GM21381 (cell line): ENCODE results near the gene TMEM108.

Source experiments
- ATAC-seq: cut with Tn5 transposase; IDR thresholded peaks from one replicate; pipeline ENCODE4 v1.9.1; 2021; ENCODE audit warnings: mild to moderate bottlenecking, moderate library complexity; ENCODE audit not compliant: unreplicated experiment

Gene TMEM108

DNA sequence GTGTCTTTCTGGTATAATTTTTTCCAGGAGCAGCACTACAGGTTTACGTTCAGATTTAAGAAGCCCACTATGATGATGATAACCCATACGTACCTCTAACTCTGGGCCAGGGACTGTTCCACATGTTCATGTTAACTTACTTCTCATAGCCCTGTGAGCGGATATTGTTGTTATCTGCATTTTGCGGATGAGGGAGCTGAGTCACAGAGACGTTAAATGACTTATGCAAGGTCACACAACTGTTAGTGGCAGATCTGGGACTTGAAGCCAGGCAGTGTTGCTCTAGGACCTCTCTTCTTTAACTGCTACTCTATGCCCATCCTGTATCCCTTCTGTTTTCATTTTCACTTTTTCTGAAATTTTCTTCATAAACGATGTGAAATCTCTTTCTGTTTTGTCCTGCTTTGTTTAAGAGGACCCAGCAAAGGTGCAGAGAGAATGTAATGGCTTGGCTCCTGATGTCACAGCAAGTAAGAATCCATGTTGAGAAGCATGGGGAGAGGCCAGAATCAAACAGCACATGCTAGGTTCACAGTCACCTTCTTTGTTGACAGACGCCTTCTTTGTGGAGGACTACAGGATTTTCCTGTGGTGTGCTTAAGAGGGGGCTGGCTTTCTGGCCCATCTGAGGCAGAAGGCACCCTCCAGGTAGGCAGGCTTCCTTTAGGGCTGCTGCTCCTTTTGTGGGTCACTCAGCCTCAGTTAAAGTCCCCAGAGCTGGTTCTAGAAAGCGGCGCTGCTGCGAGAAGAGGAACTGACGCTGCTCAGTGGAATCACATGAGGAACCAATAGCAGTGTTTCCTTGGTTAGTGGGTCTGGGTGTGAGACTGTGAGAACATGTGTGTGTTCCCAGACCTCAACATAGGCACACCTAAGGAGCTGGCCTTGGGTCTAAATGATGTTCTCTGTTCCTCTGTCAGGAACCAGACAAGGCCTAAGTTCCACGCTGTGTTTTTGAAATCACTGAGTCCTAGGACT lies 121.6 kb downstream of the TMEM108 start:
- peak; percentile 62 for ATAC-seq

- ATAC-seq = no peak
These were observed 123.5 kb downstream of the TMEM108 start for GRCh38 chr3:133161656-133162055.

- no peak for ATAC-seq
These were observed 124.1 kb downstream of the TMEM108 start for GRCh38 chr3:133162265-133162664.

DNA sequence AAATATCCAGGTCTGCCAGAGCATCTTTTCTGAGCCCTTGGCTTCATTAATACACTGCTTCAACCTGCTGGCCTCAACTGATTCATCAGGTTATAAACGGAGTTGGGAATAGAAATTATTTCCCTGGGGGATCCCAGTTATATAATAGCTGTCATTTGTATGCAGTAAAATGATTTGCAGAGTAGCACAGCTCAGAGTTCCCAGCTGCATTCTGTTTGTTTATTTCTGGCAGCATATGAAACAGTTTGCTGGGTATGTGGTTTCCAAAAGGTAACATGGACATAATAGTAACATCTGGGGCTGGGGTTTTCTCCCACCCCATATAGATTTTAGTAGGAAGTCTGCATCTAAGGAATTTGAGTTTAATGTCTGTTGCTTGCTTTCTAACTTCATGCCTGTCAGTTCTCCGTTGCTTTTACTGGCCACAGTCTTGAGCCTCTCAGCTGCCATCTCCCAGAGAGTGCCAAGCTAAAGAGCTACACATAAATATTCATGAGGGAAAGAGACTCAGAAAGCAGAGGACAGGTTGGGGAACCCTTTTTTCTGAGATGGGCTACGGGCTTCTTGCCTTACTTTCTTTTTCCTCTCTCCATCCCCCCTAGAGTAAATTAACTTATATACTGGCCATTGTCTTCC lies 124.6 kb downstream of the TMEM108 start:
- ATAC-seq = no peak

- no peak for ATAC-seq
These were observed 129.3 kb downstream of the TMEM108 start for GRCh38 chr3:133167340-133168024.

GRCh38 chr3:133168025-133168401 lies 129.8 kb downstream of the TMEM108 start:
- ATAC-seq = no peak

DNA sequence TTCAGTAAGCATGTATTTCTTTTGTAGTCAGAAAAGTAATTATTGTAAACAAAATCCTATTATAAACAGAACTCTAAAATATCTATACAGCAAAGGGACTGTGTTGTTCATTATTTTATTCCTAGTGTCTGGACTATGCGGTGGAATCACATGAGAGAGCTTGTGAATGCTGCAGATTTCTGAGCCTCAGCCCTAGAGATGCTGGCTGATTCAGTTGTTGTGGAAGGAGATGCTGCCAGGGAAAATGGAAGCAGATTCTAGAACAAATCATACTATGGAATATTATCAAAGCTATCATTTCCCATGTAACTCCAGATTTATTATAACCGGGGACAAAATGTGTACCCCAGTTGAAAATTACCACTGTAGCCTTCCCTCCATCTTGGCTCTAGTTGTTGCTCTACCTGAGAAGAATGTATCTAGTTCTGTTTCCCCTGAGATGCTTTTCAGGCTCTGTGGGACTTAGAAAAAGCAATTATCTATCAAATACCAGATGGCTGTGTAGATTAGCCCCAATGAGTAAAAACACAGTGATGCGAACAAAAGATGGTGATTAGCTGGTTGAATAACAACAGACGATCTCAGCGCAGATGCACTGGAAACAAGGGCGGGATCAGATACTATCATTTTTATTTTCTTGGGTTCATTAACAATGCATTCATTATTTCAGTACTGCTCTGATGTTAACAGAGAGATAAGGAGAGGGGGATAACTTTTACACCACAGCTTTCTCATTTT lies 131.3 kb downstream of the TMEM108 start:
- ATAC-seq = no peak

GRCh38 chr3:133171831-133172230 lies 133.6 kb downstream of the TMEM108 start:
- no peak for ATAC-seq

GRCh38 chr3:133181392-133182150 lies 143.4 kb downstream of the TMEM108 start:
- no peak for ATAC-seq

- no peak for ATAC-seq
These were observed 149.7 kb downstream of the TMEM108 start for GRCh38 chr3:133187870-133188379.

DNA sequence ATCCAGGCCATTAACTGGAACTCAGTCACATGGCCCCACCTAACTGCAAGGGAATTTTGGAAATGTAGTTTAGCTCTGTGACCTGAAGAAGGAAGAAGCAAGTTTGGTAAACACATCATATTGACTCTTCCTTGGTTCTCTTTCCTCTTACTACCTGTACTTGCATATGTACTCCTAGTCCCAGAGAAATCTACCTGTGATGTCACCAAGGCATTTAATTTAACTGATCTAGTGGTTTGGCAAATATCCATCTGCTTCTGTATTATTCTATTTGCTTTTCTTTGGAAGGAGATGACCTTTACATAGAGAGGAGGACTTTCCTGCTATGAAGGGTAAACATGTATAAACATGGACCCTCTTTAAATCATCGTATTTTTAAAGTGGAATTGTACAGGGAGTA lies 150.8 kb downstream of the TMEM108 start:
- no peak for ATAC-seq

DNA sequence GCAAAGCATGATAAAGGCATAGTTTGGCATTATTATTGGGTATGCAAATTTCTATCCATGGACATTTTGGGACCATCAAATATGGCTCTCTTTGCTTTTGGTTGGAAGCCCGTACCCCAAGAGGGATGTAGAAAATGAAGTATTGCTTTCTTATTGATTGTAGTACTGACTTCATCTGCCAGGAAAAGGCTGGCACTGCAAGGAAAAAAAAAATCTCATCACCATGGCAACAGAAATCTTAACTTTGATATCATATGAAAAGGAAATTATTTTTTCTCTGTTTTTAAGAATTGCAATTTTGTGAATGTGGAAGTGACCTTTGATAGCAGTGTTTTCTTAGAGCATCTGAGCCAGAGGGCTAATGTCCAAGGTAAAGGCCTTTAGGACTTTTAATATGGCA lies 151.7 kb downstream of the TMEM108 start:
- no peak for ATAC-seq

GRCh38 chr3:133191818-133192217 lies 153.6 kb downstream of the TMEM108 start:
- ATAC-seq = no peak

DNA sequence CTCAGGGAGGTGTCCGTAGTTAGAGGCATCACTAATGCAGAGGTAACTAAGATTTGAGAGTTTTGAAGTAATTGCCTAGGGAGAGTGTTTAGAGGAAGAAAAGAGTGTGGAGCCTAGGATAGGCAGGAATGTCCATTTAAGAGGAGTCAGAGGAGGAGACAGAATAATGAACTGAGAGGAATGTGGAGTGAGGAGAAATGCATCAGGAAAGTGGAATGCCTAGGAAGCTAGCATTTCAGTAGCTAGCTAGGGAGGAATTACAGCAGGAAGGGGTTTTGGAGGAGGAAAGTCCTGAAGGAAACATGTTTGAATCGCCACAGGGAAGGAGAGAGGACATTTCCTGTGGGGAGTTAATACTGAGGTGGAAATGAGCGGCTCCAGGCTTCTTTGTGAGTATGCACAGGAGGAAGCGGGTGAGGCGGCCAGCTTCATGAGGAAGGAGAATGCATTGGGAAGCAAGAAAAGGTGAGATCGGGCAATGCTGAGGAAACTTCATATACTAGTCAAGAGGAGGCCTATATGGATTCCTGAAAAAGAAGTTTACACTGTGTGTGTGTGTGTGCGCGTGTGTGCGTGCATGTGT lies 154.3 kb downstream of the TMEM108 start:
- ATAC-seq = no peak

DNA sequence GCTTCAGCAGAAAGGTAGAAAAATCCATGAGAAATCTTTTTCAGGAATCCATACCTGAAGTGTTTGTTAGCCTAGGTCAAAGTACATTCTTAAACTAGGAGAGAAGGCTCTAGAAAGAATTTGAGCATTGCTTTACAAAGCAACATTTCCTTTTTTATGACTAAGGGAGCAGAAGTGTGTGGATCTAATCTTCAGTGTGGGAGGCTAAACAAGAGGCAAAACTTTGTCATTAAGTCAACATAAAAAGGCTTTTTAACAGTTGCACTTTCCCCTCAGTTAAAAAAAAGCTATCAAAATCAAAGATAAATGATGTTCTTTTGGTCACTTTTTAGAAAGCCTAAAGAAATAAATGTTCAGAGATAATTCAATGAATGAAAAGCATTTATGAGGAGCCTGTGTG lies 154.8 kb downstream of the TMEM108 start:
- ATAC-seq = no peak

DNA sequence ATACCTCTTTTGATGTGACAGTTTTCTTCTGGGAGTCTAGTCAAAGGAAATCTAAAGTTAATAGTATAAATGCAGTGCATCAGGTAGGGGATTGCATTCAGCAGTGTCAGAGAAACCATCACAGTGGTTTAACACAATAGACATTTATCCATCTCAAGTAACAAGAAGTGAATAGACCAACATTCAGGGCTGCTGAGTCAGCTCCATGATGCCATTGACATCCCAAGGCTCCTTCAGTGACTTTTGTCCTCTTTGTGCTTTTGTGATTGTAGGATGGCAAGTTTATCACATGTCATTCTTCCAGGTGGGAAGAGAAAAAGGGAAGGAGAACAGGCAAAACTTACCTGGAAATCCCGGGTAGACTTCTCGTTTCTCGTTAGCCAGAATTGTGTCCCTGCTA lies 158.3 kb downstream of the TMEM108 start:
- no peak for ATAC-seq

GRCh38 chr3:133197619-133198018 lies 159.4 kb downstream of the TMEM108 start:
- no peak for ATAC-seq

DNA sequence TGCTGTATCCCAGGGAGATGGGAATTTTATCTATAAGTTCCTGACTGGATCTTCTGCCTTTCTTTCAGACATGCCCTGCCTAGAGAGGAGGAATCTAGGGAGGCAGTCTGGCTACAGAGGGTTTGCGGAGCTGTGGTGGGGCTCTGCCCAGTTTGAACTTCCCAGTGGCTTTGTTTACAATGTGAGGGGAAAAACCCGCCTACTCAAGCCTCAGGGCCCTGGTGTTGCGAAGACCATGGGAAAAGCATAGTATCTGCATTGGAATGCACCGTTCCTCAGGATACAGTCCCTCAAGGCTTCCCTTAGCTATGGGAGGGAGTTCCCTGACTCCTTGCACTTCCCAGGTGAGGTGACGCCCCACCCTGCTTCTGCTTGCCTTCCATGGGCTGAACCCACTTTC lies 168.7 kb downstream of the TMEM108 start:
- no peak for ATAC-seq

DNA sequence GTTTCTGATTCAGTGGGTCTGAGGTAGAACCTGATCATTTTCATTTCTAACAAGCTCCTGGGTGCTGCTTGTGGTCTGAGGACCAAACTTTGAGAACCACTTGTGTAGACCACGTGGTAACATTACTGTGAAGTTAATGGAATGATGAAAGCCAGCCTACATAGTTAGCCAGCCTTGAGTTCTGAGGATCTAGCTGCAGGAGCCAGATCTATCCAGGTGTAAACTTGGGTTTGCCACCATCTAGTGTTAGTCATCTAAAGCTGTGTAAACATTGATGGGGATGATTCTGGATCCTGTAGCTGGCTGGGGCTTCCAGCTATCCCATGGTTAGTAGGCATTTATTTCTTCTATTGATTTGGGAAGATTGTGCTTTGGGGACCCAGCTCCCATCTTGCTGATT lies 170.0 kb downstream of the TMEM108 start:
- no peak for ATAC-seq
